HFFc6 (cell line): ENCODE results near the gene RNF8. TPM values are rescaled to one million over a fixed set of nuclear protein-coding genes. Genes with fewer than 3 reads are reported as not detected.
A peak's percentile ranks its signal among the peaks of the same experiment; 100 is the strongest.

ENCODE experiments used
- DNase-seq: peaks from one replicate; pipeline ENCODE4 v3.0.0-alpha.2; 2018
- H3K27ac Mint-ChIP-seq: 2 replicates; pipeline ENCODE4 v1.8.0; 2020; ENCODE audit warnings: mild to moderate bottlenecking, mixed read lengths
- H3K27me3 Mint-ChIP-seq: 2 replicates; pipeline ENCODE4 v1.8.0; 2021; ENCODE audit warnings: mild to moderate bottlenecking, moderate library complexity, mixed read lengths; ENCODE audit not compliant: insufficient read depth
- H3K36me3 Mint-ChIP-seq: 2 replicates; pipeline ENCODE4 v1.8.0; 2021; ENCODE audit warnings: low read depth, mixed read lengths
- H3K4me1 Mint-ChIP-seq: 2 replicates; pipeline ENCODE4 v1.8.0; 2020; ENCODE audit warnings: low read depth, mixed read lengths
- H3K4me3 Mint-ChIP-seq: 2 replicates; pipeline ENCODE4 v1.8.0; 2020; ENCODE audit warnings: mild to moderate bottlenecking, moderate library complexity, mixed read lengths
- H3K9me3 Mint-ChIP-seq: 2 replicates; pipeline ENCODE4 v1.8.0; 2020; ENCODE audit warnings: mild to moderate bottlenecking, mixed read lengths
- CTCF ChIP-seq: fragments of 200-600 bp; sonication (generic); IDR thresholded peaks from 2 replicates; pipeline ENCODE4 v1.5.0; 2021; ENCODE audit warnings: antibody characterized with exemption, mild to moderate bottlenecking
- total RNA-seq, 6 experiments: library from RNA; stranded (reverse); fragmentation: NEBNext Ultra II Directional; extraction: Animal tissue kit (Norgen Biotek cat#: 25700); gene quantifications; 2 replicates in 1 of 6; 3 replicates in 5 of 6; pipeline ENCODE4 v1.2.3, GENCODE V29; 2021

The RNF8 gene
- total RNA-seq, 6 experiments from 2014 or later = 14.1 to 18.5 (median 17.5) TPM

- Mint-ChIP-seq H3K4me1 (peaks cover 53% of the 10 kb centered on the region), H3K27me3 (no peaks in the 10 kb centered on the region), H3K9me3 (no peaks in the 10 kb centered on the region), H3K36me3 (0 out of 2 replicates have a peak, but pooled peaks cover 6% of the 10 kb centered on the region), H3K4me3 (no peak overlapping the region), H3K27ac (peak overlapping the region; percentile 53)
- DNase-seq = peak; percentile 18
- no peak for TF ChIP-seq CTCF
Observed at GRCh38 chr6:37308069-37308815, 45.5 kb upstream of the RNF8 start.

GRCh38 chr6:37309046-37309445, 44.7 kb upstream of the RNF8 start:
- H3K9me3 Mint-ChIP-seq = no peaks in the 10 kb centered on the region
- no peak overlapping the region for H3K4me3 Mint-ChIP-seq
- no peaks in the 10 kb centered on the region for H3K27me3 Mint-ChIP-seq
- peaks cover 56% of the 10 kb centered on the region for H3K4me1 Mint-ChIP-seq
- peaks cover 14% of the 10 kb centered on the region for H3K36me3 Mint-ChIP-seq
- TF ChIP-seq CTCF = no peak
- no peak for DNase-seq
- no peak overlapping the region for H3K27ac Mint-ChIP-seq

GRCh38 chr6:37309692-37310091, 44.1 kb upstream of the RNF8 start:
- no peak for DNase-seq
- Mint-ChIP-seq H3K27me3 (no peaks in the 10 kb centered on the region), H3K4me1 (peaks cover 58% of the 10 kb centered on the region), H3K36me3 (peaks cover 20% of the 10 kb centered on the region), H3K9me3 (no peaks in the 10 kb centered on the region), H3K27ac (no peak overlapping the region), H3K4me3 (no peak overlapping the region)
- no peak for TF ChIP-seq CTCF

GRCh38 chr6:37310966-37311365, 42.8 kb upstream of the RNF8 start:
- no peaks in the 10 kb centered on the region for H3K9me3 Mint-ChIP-seq
- peaks cover 62% of the 10 kb centered on the region for H3K4me1 Mint-ChIP-seq
- peaks cover 24% of the 10 kb centered on the region for H3K36me3 Mint-ChIP-seq
- no peaks in the 10 kb centered on the region for H3K27me3 Mint-ChIP-seq
- H3K4me3 Mint-ChIP-seq = no peak overlapping the region
- H3K27ac Mint-ChIP-seq = peak overlapping the region; percentile 86; the same call in 1 of the 2 replicates
- no peak for TF ChIP-seq CTCF
- DNase-seq = no peak

DNA sequence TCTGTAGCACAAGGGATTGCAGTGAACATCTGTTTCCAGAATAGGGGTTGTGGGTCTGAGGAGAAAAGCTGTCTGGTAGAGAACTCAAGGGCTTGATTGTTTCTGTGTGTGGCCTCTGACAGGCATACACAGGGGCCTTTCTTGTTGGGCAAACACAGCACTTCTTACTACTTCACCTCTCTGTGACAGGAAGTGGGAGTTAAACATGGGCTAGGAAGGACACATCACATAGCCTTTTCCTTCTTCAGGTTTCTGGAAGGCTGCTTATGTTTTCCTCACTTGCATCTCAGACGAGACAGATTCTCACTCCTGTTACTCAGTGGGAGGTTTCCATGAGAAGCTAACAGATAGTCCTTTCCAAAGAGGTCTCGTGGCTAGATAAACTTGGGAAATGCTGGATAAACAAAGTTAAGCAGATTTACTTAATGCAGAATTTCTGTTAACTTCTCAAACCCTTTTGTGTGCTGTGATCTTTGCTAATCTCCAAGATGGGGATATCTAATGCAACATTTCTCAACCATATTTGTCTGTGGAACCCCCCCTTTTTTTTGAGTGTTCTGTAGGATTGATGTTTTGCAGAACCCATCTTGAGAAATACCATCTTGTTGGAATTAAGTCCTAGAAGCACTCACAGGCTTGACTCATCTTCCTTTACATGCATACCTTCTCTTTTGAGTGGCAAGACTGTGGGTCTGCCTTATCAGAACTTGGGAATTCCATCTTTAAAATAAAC, 41.9 kb upstream of the RNF8 start:
- peak; percentile 55 for DNase-seq
- Mint-ChIP-seq H3K27ac (peak overlapping the region; percentile 86), H3K4me3 (peak overlapping the region; percentile 28), H3K4me1 (peaks cover 62% of the 10 kb centered on the region), H3K9me3 (no peaks in the 10 kb centered on the region), H3K36me3 (peaks cover 24% of the 10 kb centered on the region), H3K27me3 (no peaks in the 10 kb centered on the region)
- no peak for TF ChIP-seq CTCF
